BLaER1 (cell line): Measurements from ENCODE around the gene DDX27.
A peak's percentile ranks its signal among the peaks of the same experiment; 100 is the strongest.

ENCODE experiments used
- H3K27ac ChIP-seq: shearing (Covaris generic); formaldehyde crosslinking; 2 replicates; pipeline ENCODE4 v1.8.1; 2022
- H3K27me3 ChIP-seq: shearing (Covaris generic); formaldehyde crosslinking; 2 replicates; pipeline ENCODE4 v1.8.1; 2022
- H3K36me3 ChIP-seq: shearing (Covaris generic); formaldehyde crosslinking; 2 replicates; pipeline ENCODE4 v1.8.1; 2022
- H3K4me1 ChIP-seq: shearing (Covaris generic); formaldehyde crosslinking; 2 replicates; pipeline ENCODE4 v1.8.1; 2022
- H3K4me2 ChIP-seq: shearing (Covaris generic); formaldehyde crosslinking; 2 replicates; pipeline ENCODE4 v1.8.1; 2022
- H3K4me3 ChIP-seq: shearing (Covaris generic); formaldehyde crosslinking; 2 replicates; pipeline ENCODE4 v1.8.1; 2022
- H3K9ac ChIP-seq: shearing (Covaris generic); formaldehyde crosslinking; 2 replicates; pipeline ENCODE4 v1.8.1; 2022
- H3K9me3 ChIP-seq: shearing (Covaris generic); formaldehyde crosslinking; 2 replicates; pipeline ENCODE4 v1.8.1; 2022
- H4K20me1 ChIP-seq: shearing (Covaris generic); formaldehyde crosslinking; 2 replicates; pipeline ENCODE4 v1.8.1; 2022
- Cebpa-rat ChIP-seq: shearing (Covaris generic); IDR thresholded peaks from 2 replicates; pipeline ENCODE4 v1.8.1; 2022

DDX27 gene

GRCh38 chr20:49267327-49267726 is 48.1 kb downstream of the DDX27 start:
- Histone ChIP-seq H4K20me1 (peaks cover 92% of the 10 kb centered on the region), H3K4me1 (peaks cover 33% of the 10 kb centered on the region), H3K36me3 (peaks cover 94% of the 10 kb centered on the region), H3K27ac (peak overlapping the region; percentile 19; the same call in 1 of the 2 replicates), H3K9ac (0 out of 2 replicates have a peak overlapping the region, but pooled peaks have one; percentile 15), H3K4me3 (peak overlapping the region; percentile 42; the same call in 1 of the 2 replicates), H3K9me3 (peaks cover 30% of the 10 kb centered on the region), H3K4me2 (peak overlapping the region; percentile 75), H3K27me3 (no peaks in the 10 kb centered on the region)
- TF ChIP-seq Cebpa-rat = no peak

GRCh38 chr20:49268600-49269365 is 49.6 kb downstream of the DDX27 start:
- Histone ChIP-seq H3K36me3 (peaks cover 94% of the 10 kb centered on the region), H3K4me2 (peak overlapping the region; percentile 75), H3K9ac (no peak overlapping the region), H3K4me1 (peaks cover 37% of the 10 kb centered on the region), H3K9me3 (peaks cover 30% of the 10 kb centered on the region), H3K27me3 (no peaks in the 10 kb centered on the region), H4K20me1 (peaks cover 96% of the 10 kb centered on the region), H3K4me3 (peak overlapping the region; percentile 29), H3K27ac (no peak overlapping the region)
- TF ChIP-seq Cebpa-rat = no peak

GRCh38 chr20:49270177-49270576 is 51.0 kb downstream of the DDX27 start:
- Histone ChIP-seq H3K4me2 (peak overlapping the region; percentile 7; the same call in 1 of the 2 replicates), H3K36me3 (peaks cover 91% of the 10 kb centered on the region), H3K9me3 (peaks cover 30% of the 10 kb centered on the region), H3K4me3 (no peak overlapping the region), H3K9ac (no peak overlapping the region), H4K20me1 (peaks cover 87% of the 10 kb centered on the region), H3K27ac (no peak overlapping the region), H3K4me1 (peaks cover 40% of the 10 kb centered on the region), H3K27me3 (no peaks in the 10 kb centered on the region)
- no peak for TF ChIP-seq Cebpa-rat

GRCh38 chr20:49270736-49271135 is 51.5 kb downstream of the DDX27 start:
- no peak overlapping the region for H3K9ac ChIP-seq
- H3K4me3 ChIP-seq = no peak overlapping the region
- peaks cover 91% of the 10 kb centered on the region for H3K36me3 ChIP-seq
- no peak overlapping the region for H3K4me2 ChIP-seq
- no peak for TF ChIP-seq Cebpa-rat
- peaks cover 30% of the 10 kb centered on the region for H3K9me3 ChIP-seq
- H3K4me1 ChIP-seq = peaks cover 46% of the 10 kb centered on the region
- peaks cover 87% of the 10 kb centered on the region for H4K20me1 ChIP-seq
- H3K27ac ChIP-seq = no peak overlapping the region
- H3K27me3 ChIP-seq = no peaks in the 10 kb centered on the region

- Histone ChIP-seq H3K4me2 (no peak overlapping the region), H3K27ac (no peak overlapping the region), H3K36me3 (peaks cover 78% of the 10 kb centered on the region), H3K27me3 (no peaks in the 10 kb centered on the region), H3K9me3 (peaks cover 30% of the 10 kb centered on the region), H3K4me3 (no peak overlapping the region), H3K9ac (no peak overlapping the region), H3K4me1 (peaks cover 47% of the 10 kb centered on the region), H4K20me1 (peaks cover 77% of the 10 kb centered on the region)
- TF ChIP-seq Cebpa-rat = no peak
Measured at GRCh38 chr20:49272654-49273053, 53.4 kb downstream of the DDX27 start.

- no peak overlapping the region for H3K4me3 ChIP-seq
- no peaks in the 10 kb centered on the region for H3K27me3 ChIP-seq
- peaks cover 67% of the 10 kb centered on the region for H3K36me3 ChIP-seq
- TF ChIP-seq Cebpa-rat = no peak
- H3K9me3 ChIP-seq = peaks cover 28% of the 10 kb centered on the region
- peaks cover 68% of the 10 kb centered on the region for H4K20me1 ChIP-seq
- no peak overlapping the region for H3K4me2 ChIP-seq
- H3K9ac ChIP-seq = no peak overlapping the region
- peaks cover 35% of the 10 kb centered on the region for H3K4me1 ChIP-seq
- no peak overlapping the region for H3K27ac ChIP-seq
Measured at GRCh38 chr20:49273696-49274277, 54.6 kb downstream of the DDX27 start.

GRCh38 chr20:49275216-49275615 is 56.0 kb downstream of the DDX27 start:
- no peak overlapping the region for H3K27ac ChIP-seq
- no peak for TF ChIP-seq Cebpa-rat

GRCh38 chr20:49275636-49276035 is 56.4 kb downstream of the DDX27 start:
- no peak for TF ChIP-seq Cebpa-rat
- H3K27me3 ChIP-seq = no peaks in the 10 kb centered on the region
- peaks cover 66% of the 10 kb centered on the region for H3K36me3 ChIP-seq
- peaks cover 31% of the 10 kb centered on the region for H3K4me1 ChIP-seq
- H3K9ac ChIP-seq = no peak overlapping the region
- peak overlapping the region; percentile 82 for H3K4me3 ChIP-seq
- peaks cover 23% of the 10 kb centered on the region for H3K9me3 ChIP-seq
- peak overlapping the region; percentile 98 for H3K4me2 ChIP-seq
- H3K27ac ChIP-seq = peak overlapping the region; percentile 97; the same call in 1 of the 2 replicates
- H4K20me1 ChIP-seq = peaks cover 68% of the 10 kb centered on the region

More at GRCh38 chr20:49275216-49275615, 56.0 kb downstream of the DDX27 start:
- Histone ChIP-seq H3K4me3 (no peak overlapping the region), H3K9ac (no peak overlapping the region), H3K9me3 (peaks cover 23% of the 10 kb centered on the region), H3K36me3 (peaks cover 66% of the 10 kb centered on the region), H4K20me1 (peaks cover 68% of the 10 kb centered on the region), H3K4me1 (peaks cover 30% of the 10 kb centered on the region), H3K4me2 (peak overlapping the region; percentile 98), H3K27me3 (no peaks in the 10 kb centered on the region)

GRCh38 chr20:49276161-49276960 is 57.1 kb downstream of the DDX27 start:
- peak overlapping the region; percentile 97 for H3K27ac ChIP-seq

More at GRCh38 chr20:49276161-49276960, 57.1 kb downstream of the DDX27 start:
- Histone ChIP-seq H3K4me3 (peak overlapping the region; percentile 82), H3K36me3 (peaks cover 66% of the 10 kb centered on the region), H3K27me3 (no peaks in the 10 kb centered on the region), H3K9me3 (peaks cover 23% of the 10 kb centered on the region), H4K20me1 (peaks cover 68% of the 10 kb centered on the region), H3K4me2 (peak overlapping the region; percentile 98), H3K4me1 (peaks cover 38% of the 10 kb centered on the region), H3K9ac (peak overlapping the region; percentile 99)
- no peak for TF ChIP-seq Cebpa-rat
